Type B pancreatic cell (in vitro differentiated cells): ENCODE measurements around the gene IL11. TPM values are rescaled to one million over a fixed set of nuclear protein-coding genes. Genes with fewer than 3 reads are reported as not detected.
"Not testable (repeated sequence)": the region's sequence is repeated elsewhere in the genome, so short reads cannot be mapped to it uniquely, and the experiment has no call there.

Experiments
- DNase-seq: peaks from one replicate; pipeline ENCODE4 v3.0.0; 2021; ENCODE audit warnings: mixed read lengths; ENCODE audit not compliant: unreplicated experiment; ENCODE audit errors: extremely low spot score
- H3K27ac Mint-ChIP-seq: 2 replicates; pipeline ENCODE4 v1.8.0; 2021; ENCODE audit warnings: mild to moderate bottlenecking, mixed read lengths
- H3K27me3 Mint-ChIP-seq: 2 replicates; pipeline ENCODE4 v1.8.0; 2021; ENCODE audit warnings: mixed read lengths
- H3K36me3 Mint-ChIP-seq: 2 replicates; pipeline ENCODE4 v1.8.0; 2021; ENCODE audit warnings: mixed read lengths
- H3K4me1 Mint-ChIP-seq: one replicate; pipeline ENCODE4 v1.8.0; 2021; ENCODE audit warnings: mixed read lengths; ENCODE audit not compliant: unreplicated experiment
- H3K4me3 Mint-ChIP-seq: 2 replicates; pipeline ENCODE4 v1.8.0; 2021; ENCODE audit warnings: mild to moderate bottlenecking, mixed read lengths
- H3K9me3 Mint-ChIP-seq: 2 replicates; pipeline ENCODE4 v1.8.0; 2021; ENCODE audit warnings: mixed read lengths
- total RNA-seq: library from RNA; stranded (reverse); gene quantifications from 2 replicates; pipeline ENCODE4 v1.2.1, GENCODE V29; 2021; ENCODE audit warnings: low replicate concordance
- TF ChIP-seq, protein P1 (sequence below): fragments of 200-600 bp; sonication (generic); conservative IDR thresholded peaks from 2 replicates; pipeline ENCODE4 v1.5.0; 2021; ENCODE audit warnings: antibody characterized with exemption, mild to moderate bottlenecking

The IL11 gene
- total RNA-seq, 1 donor from 2014 or later, result 0.46 TPM

DNA sequence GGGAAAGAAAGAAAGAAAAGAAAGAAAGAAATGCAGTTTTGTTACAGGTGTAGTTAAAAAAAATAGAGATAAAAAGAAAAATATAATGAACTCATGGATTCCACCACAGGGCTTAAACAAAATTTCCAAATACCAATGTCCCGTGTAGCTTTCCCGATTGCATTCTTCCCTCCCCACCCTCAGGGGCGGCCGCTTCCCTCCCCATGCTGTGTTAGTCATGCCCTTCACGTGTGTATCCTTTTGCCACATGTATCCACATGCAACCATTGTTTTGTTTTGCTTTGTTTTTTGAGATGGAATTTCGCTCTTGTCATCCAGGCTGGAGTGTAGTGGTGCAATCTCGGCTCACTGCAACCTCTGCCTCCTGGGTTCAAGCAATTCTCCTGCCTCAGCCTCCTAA lies 34.2 kb downstream of the IL11 start:
- no peak overlapping the region for H3K27ac Mint-ChIP-seq

DNA sequence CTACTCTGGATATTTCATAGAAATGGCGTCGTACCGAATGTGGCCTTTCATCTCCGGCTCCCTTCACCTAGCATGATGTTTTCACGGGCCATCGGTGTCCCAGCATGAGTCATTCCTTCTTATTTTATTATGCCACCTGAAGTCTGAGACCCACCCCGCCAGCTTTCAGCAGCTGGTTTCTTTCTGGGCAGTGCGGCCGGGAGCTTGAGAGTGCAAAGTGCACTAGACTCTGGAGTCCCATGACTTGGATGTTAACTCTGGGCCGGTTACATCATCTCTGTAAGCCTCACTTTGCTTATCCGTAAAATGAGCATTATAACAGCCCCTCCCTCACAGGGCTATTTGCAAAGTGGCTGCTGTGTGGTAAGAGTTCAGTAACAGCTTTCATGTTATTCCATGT lies 36.4 kb downstream of the IL11 start:
- peak overlapping the region; percentile 54 for H3K27ac Mint-ChIP-seq
- TF ChIP-seq, protein P1, sequence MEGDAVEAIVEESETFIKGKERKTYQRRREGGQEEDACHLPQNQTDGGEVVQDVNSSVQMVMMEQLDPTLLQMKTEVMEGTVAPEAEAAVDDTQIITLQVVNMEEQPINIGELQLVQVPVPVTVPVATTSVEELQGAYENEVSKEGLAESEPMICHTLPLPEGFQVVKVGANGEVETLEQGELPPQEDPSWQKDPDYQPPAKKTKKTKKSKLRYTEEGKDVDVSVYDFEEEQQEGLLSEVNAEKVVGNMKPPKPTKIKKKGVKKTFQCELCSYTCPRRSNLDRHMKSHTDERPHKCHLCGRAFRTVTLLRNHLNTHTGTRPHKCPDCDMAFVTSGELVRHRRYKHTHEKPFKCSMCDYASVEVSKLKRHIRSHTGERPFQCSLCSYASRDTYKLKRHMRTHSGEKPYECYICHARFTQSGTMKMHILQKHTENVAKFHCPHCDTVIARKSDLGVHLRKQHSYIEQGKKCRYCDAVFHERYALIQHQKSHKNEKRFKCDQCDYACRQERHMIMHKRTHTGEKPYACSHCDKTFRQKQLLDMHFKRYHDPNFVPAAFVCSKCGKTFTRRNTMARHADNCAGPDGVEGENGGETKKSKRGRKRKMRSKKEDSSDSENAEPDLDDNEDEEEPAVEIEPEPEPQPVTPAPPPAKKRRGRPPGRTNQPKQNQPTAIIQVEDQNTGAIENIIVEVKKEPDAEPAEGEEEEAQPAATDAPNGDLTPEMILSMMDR, result no peak
- H3K9me3 Mint-ChIP-seq, result no peaks in the 10 kb centered on the region
- no peaks in the 10 kb centered on the region for H3K36me3 Mint-ChIP-seq
- no peak for DNase-seq
- peaks cover 8% of the 10 kb centered on the region for H3K27me3 Mint-ChIP-seq
- H3K4me1 Mint-ChIP-seq, result peaks cover 5% of the 10 kb centered on the region
- no peak overlapping the region for H3K4me3 Mint-ChIP-seq

More for the DNA sequence above, 34.2 kb downstream of the IL11 start:
- Mint-ChIP-seq H3K4me3 (no peak overlapping the region), H3K36me3 (peaks cover 4% of the 10 kb centered on the region), H3K27me3 (peaks cover 8% of the 10 kb centered on the region), H3K9me3 (no peaks in the 10 kb centered on the region), H3K4me1 (peaks cover 10% of the 10 kb centered on the region)
- no peak for DNase-seq
- TF ChIP-seq, protein P1, result no peak

DNA sequence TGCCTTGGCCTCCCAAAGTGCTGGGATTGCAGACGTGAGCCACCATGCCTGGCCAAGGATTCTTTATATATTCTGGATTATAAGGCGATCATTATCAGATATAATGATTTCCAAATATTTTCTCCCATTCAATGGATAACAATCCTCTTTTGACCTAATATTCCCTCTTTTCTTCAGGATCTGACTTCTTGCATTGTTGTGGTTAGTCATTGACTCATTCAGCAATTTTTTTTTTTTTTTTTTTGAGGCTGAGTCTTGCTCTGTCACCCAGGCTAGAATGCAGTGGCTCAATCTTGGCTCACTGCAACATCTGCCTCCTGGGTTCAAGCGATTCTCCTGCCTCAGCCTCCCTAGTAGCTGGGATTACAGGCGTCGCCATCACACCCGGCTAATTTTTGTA lies 40.5 kb downstream of the IL11 start:
- H3K9me3 Mint-ChIP-seq, H3K4me1 Mint-ChIP-seq, H3K27ac Mint-ChIP-seq, H3K36me3 Mint-ChIP-seq, DNase-seq, H3K27me3 Mint-ChIP-seq, H3K4me3 Mint-ChIP-seq: not testable (repeated sequence)

DNA sequence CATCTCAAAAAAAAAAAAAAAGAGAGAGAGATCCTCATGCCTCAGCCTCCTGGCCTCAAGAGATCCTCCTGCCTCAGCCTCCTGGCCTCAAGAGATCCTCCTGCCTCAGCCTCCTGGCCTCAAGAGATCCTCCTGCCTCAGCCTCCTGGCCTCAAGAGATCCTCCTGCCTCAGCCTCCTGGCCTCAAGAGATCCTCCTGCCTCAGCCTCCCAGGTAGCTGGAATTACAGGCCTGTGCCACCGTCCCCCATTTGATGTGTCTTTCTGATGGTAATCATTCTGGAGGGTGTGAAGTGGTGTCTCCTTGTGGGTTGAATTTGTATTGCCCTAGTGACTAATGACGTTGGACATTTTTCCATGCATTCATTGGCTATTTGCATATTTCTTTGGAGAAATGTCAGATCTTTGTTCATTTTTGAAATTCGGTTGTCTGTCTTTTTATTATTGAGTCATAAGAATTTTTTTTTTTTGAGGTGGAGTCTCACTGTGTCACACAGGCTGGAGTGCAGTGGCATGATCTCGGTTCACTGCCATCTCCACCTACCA lies 41.4 kb downstream of the IL11 start:
- DNase-seq, H3K4me1 Mint-ChIP-seq, H3K27ac Mint-ChIP-seq, H3K36me3 Mint-ChIP-seq, H3K4me3 Mint-ChIP-seq, H3K27me3 Mint-ChIP-seq, H3K9me3 Mint-ChIP-seq: not testable (repeated sequence)

DNA sequence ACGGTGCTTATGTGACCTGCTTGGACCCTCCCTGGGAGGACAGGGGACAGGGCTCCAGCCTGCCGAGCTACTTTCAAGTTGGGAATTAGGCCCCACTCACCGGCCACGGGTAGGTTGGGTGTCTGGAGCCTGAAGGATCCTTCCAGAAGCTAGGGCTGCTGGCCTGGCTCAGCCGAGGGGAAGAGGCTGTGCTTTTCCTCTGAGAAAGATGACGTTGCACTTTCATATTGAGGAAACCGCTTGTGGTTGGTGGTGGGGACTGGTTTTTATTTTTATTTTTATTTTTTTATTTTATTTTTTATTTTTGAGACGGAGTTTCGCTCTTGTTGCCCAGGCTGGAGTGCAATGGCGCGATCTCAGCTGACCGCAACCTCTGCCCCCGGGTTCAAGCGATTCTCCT lies 45.1 kb downstream of the IL11 start, which contains the start of gene TMEM150B:
Gene TMEM150B (minus strand): TSS at position 170 of the 400 bp plus-strand sequence. CDS start 4,305 bp downstream, outside the sequence.
- Mint-ChIP-seq H3K4me3 (no peak within 1 kb of the TSS), H3K27ac (no peak within 1 kb of the TSS), H3K4me1 (no peaks in the 10 kb centered on the region), H3K9me3 (no peaks in the 10 kb centered on the region), H3K36me3 (no peaks in the 10 kb centered on the region), H3K27me3 (peaks cover 11% of the 10 kb centered on the region)
- no peak for DNase-seq
- TF ChIP-seq, protein P1, result no peak

DNA sequence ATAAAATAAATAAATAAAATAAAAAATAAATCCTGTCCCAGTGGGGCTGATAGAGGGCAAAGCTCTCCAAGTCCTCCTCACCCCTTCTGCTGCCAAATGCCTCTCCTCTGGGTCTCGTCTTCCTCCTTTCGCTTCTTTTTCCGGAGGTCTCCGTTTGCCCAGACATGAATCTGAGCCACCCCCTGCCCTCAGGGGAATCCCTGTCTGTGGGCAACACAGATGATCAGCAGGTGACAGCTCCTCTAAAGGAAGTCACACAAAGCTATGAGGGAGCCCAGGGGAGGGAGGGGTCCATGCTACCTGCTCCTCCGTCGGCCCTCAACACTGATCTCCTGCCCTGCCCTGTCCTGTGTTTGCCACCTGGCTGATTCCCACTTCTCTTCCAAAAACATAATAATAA lies 45.6 kb downstream of the IL11 start:
- Mint-ChIP-seq H3K36me3 (no peaks in the 10 kb centered on the region), H3K4me3 (no peak overlapping the region), H3K9me3 (no peaks in the 10 kb centered on the region), H3K4me1 (no peaks in the 10 kb centered on the region), H3K27ac (no peak overlapping the region), H3K27me3 (peaks cover 14% of the 10 kb centered on the region)
- DNase-seq, result no peak
- TF ChIP-seq, protein P1, result no peak
